ENCODE results near the gene MIA3.
"Not testable (repeated sequence)": the region's sequence is repeated elsewhere in the genome, so short reads cannot be mapped to it uniquely, and the experiment has no call there.

The MIA3 gene

DNA sequence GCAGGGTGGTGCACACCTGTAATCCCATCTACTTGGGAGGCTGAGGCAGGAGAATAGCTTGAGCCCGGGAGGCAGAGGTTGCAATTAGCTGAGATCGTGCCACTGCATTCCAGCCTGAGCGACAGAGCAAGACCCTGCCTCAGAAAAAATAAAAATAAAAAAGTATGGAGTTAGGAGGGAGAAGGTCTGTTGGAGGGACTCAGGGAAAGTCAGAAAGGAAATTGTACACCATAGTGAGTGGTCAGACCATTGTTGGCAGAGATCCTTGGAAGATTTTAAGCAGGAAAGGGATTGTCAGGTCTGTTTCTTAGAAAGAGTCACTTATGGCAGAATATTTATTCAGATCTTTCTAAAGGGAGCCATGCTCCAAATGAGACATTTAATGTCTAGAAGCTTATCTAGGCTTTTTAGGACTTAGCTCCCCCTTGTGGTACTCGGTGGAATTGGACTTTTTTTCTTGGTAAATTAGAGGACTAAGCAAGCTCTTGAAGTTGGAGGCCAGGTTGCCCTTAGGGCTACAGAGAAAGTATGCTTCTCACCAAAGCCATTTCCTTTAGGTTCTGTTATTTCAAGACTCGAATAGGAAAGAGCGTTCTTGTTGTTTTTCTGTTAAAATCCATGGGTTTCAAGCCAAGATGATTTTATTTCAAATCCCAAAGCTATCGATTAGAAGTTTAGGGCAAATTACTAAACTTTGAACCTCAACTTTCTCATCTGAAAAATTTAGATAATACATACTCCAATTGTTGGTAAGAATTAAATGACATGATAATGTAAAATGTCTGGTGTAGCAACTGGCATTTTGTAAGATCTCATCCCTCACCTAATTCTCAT lies 16.5 kb downstream of the MIA3 start:
- peak overlapping the region; percentile 47 for H3K27ac Mint-ChIP-seq
- no peaks in the 10 kb centered on the region for H3K27me3 Mint-ChIP-seq
- peaks cover 16% of the 10 kb centered on the region for H3K36me3 Mint-ChIP-seq
- H3K4me1 Mint-ChIP-seq (ENCODE audit: low read depth): peaks cover 12% of the 10 kb centered on the region
- H3K4me3 Mint-ChIP-seq: no peak overlapping the region
- H3K9me3 Mint-ChIP-seq (ENCODE audit: low read depth): no peaks in the 10 kb centered on the region

DNA sequence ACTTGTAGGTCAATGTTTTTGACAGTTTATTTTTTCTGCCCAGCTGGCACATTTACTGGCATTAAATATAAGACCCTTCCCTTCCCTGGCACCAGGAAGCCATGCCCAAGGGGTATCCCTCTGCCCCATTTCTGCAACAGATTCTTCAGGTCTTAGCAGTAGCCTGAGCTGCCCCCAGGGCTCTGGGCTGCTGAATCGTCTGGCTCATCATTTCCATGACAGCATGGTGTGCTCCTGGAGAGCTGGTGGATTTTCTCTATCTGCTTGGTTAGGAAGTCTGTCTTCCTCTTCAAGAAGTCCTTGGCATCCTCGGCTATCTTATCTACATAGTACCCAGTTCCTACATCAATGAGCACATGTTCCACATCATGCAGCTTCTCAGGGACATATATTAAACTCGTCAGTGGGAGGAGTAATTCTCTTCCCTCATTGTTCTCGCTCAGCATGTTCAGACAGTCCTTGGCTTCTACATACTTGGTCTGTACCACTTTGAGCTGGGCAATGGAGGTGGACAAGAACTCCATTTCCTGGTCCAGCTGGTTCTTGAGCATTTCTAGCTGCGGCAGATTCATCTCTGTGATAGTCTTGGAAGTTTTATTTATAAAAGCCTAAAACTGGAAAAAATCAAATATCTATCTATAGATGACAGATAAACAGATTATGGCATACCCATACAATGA lies 23.5 kb downstream of the MIA3 start:
- Mint-ChIP-seq H3K27ac (peak overlapping the region; percentile 65), H3K9me3 (ENCODE audit: low read depth) (no peaks in the 10 kb centered on the region), H3K36me3 (peaks cover 12% of the 10 kb centered on the region), H3K27me3 (no peaks in the 10 kb centered on the region), H3K4me1 (ENCODE audit: low read depth) (peaks cover 29% of the 10 kb centered on the region), H3K4me3 (no peak overlapping the region)

DNA sequence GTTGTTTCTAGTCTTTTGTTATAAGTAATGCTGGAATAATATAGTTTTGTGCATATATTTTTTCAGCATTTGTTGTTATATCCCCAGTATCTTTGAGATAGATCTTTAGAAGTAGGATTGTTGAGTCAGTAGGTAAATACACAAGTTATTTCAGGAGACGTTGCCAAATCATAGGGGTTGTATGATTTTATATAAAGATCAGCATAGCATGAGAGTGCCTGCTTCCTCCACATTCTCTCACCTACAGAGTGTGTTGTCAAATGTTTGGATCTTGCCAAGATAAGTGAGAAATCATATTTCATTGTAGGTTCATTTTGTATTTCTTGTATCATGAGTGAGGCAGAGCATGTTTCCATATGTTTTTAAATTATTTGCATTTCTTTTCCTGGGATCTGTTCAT lies 24.6 kb downstream of the MIA3 start:
- Mint-ChIP-seq H3K4me1 (ENCODE audit: low read depth) (peaks cover 34% of the 10 kb centered on the region), H3K27me3 (no peaks in the 10 kb centered on the region), H3K4me3 (peak overlapping the region; percentile 69), H3K27ac (peak overlapping the region; percentile 68), H3K36me3 (peaks cover 12% of the 10 kb centered on the region), H3K9me3 (ENCODE audit: low read depth) (no peaks in the 10 kb centered on the region)

DNA sequence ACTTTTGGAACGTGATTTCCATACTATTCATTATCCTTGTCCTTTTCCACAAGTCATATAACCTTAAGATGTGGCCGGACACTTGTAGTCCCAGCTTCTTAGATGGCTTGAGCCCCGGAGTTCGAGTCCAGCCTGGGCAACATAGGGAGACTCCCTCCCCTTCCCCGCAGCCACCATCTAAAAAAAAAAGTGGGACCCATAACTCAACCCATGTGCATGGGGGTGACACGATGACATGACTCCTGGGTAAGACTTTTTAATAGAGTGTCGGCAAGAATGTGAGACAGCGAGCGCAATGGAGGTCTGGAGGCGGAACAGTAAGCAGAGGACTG lies 25.7 kb downstream of the MIA3 start:
- no peaks in the 10 kb centered on the region for H3K27me3 Mint-ChIP-seq
- peak overlapping the region; percentile 99 for H3K4me3 Mint-ChIP-seq
- H3K4me1 Mint-ChIP-seq (ENCODE audit: low read depth): peaks cover 40% of the 10 kb centered on the region
- no peaks in the 10 kb centered on the region for H3K9me3 Mint-ChIP-seq (ENCODE audit: low read depth)
- H3K36me3 Mint-ChIP-seq: peaks cover 12% of the 10 kb centered on the region
- H3K27ac Mint-ChIP-seq: peak overlapping the region; percentile 97

DNA sequence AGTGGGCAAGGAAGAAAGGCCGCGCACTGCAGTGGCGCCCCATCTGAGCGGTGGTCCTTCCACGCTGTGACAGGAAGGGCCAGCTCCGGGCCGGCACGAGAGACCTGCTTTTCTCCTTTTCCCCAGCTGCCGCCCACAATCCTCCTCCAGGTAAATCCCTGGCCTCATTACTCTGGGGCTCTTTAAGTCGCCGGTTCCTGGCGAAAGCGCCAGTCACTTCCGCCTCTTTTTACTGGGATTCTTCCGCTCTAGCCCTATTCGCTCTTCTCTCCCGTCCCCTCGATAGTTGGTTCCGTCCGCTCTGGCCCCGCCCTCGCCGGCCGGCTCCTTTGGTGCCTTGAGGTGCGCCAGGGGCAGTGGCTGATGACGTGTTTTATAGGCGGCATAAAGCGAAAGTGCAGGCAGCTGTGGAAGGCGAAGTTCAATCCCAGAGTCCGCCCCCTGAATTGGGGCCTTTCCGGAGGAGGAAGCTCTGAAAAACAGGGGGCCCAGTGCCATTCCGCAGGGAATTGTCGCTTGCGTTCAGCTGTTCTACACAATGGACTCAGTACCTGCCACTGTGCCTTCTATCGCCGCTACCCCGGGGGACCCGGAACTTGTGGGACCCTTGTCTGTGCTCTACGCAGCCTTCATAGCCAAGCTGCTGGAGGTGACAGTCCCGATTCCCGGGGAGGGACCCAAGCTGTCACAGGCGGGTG lies 26.2 kb downstream of the MIA3 start:
- no peaks in the 10 kb centered on the region for H3K27me3 Mint-ChIP-seq

DNA sequence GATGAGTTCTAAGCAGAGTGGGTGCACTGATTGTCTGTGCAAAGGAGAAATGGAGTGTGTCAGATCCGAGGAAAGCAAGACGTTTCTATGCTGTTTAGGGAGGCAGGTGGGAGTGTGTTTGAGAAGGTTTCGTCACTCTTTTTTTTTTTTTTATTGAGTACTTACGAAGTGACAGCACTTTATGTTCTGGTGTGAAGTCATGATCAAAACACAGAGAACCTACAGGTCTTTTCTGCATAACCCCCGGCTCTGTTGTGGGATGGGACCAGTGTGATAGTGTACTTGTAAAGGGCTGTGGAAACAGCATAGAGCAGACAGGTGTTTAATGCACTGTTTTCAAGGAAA lies 26.7 kb downstream of the MIA3 start:
- Mint-ChIP-seq H3K27ac (peak overlapping the region; percentile 97), H3K27me3 (no peaks in the 10 kb centered on the region), H3K36me3 (peaks cover 8% of the 10 kb centered on the region), H3K9me3 (ENCODE audit: low read depth) (no peaks in the 10 kb centered on the region), H3K4me3 (peak overlapping the region; percentile 99), H3K4me1 (ENCODE audit: low read depth) (peaks cover 42% of the 10 kb centered on the region)

More for the DNA sequence above, 26.2 kb downstream of the MIA3 start:
- Mint-ChIP-seq H3K4me3 (peak overlapping the region; percentile 99), H3K4me1 (ENCODE audit: low read depth) (peaks cover 42% of the 10 kb centered on the region), H3K27ac (peak overlapping the region; percentile 97), H3K36me3 (peaks cover 10% of the 10 kb centered on the region), H3K9me3 (ENCODE audit: low read depth) (no peaks in the 10 kb centered on the region)

DNA sequence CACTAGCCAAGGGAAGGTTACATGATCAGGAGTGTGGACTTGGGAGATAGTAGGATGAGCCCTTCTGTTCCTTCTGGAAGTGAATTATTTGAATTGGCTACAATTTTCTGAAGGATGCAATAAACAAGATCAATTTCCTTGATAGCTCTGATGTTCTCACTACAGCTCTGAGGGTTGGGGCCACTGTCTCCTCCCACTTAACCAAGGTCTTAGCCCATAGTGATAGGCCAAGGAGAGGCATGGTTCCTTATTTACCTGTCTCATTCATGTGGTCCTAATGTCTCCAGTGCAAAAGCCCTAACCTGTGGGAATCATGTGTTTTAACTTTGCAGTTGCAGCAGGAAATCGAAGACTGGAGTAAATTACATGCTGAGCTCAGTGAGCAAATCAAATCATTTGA lies 34.8 kb downstream of the MIA3 start:
- H3K27ac Mint-ChIP-seq: peak overlapping the region; percentile 86
- peaks cover 63% of the 10 kb centered on the region for H3K4me1 Mint-ChIP-seq (ENCODE audit: low read depth)
- peaks cover 16% of the 10 kb centered on the region for H3K36me3 Mint-ChIP-seq
- no peaks in the 10 kb centered on the region for H3K9me3 Mint-ChIP-seq (ENCODE audit: low read depth)
- H3K4me3 Mint-ChIP-seq: peak overlapping the region; percentile 74
- no peaks in the 10 kb centered on the region for H3K27me3 Mint-ChIP-seq

DNA sequence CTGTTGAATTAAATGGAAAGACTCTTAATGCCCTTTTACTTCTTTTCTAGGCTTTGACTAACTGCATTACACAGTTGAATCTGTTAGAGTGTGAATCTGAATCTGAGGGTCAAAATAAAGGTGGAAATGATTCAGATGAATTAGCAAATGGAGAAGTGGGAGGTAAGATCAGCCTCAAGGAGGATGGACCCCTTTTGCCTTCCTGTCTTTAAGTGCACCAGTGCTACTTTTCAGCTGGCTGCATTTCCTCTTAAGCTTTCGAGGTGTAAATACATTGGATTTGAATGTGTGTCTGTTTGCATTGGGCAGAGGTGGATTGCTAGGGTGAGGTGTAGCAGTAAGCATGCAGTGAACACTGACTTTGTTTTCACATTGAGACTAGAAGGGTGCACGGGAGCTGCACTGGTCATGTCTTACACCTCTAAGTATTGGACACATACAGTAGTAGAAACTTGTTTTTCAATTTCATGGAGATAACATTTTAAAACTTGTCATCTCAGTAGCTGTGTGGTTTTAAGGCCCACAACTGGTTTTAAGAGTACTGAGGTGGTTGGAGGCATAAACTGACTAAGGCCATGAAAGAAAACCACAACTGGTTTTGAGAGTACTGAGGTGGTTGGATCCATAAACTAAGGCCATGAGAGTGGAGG lies 35.4 kb downstream of the MIA3 start:
- Mint-ChIP-seq H3K4me3 (peak overlapping the region; percentile 74), H3K9me3 (ENCODE audit: low read depth) (no peaks in the 10 kb centered on the region), H3K4me1 (ENCODE audit: low read depth) (peaks cover 60% of the 10 kb centered on the region), H3K27me3 (no peaks in the 10 kb centered on the region), H3K27ac (peak overlapping the region; percentile 86), H3K36me3 (peaks cover 20% of the 10 kb centered on the region)

DNA sequence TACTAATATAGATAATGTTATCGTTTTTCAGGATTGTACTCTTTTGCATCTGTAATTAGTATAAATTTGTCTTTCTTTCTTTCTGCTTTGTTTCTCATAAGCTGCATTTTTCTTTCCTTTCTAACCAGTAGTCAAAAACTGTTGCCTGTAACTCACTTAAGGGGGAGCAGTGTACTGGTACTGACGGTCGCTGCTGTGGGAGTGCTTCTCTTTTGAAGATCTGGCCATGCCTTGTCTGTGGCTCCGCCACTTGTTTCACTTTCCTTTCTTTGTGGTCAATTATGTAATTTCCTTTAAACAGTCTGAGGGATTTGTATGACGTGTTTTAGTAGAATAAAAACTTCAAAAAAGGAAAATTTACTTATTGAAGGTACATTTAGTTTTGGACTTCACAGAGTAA lies 37.0 kb downstream of the MIA3 start:
- Mint-ChIP-seq H3K9me3 (ENCODE audit: low read depth) (no peaks in the 10 kb centered on the region), H3K4me1 (ENCODE audit: low read depth) (peaks cover 65% of the 10 kb centered on the region)

DNA sequence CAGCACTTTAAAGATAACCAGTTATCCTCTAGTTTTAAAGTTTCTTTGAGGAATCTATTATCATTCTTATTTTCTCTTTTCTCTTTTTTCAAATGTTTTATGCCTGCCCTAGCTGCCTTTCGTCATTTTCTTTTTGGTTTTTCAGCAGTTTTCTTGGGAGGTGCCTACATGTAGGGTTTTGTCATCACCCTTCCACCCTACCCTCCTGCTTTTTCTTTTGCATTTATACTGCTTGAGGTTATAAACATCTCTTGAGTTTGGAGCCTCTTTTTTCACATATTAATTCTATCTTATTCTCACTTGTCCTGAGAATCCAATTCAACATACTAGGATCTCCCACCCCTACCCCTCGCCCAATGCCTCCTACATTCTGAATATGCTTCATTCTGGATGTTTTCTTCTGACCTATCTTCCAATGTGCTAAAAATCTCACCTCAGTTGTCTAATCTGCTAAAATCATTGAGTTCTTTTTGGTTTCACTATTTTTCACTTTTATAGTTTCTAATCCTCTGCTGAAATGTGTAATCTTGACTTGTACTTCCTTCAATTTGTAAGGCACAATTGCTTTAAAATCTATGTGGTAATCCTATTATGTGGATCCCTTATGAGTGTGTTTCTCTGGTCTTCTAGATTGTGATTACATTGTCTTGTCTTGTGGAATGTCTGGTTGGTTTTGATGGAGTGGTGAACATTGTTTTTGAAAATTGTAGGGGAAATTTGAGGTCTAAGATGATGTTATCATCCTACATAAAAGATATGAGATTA lies 38.7 kb downstream of the MIA3 start:
- H3K27me3 Mint-ChIP-seq: no peaks in the 10 kb centered on the region
- H3K4me3 Mint-ChIP-seq: peak overlapping the region; percentile 57
- peak overlapping the region; percentile 89 for H3K27ac Mint-ChIP-seq
- H3K9me3 Mint-ChIP-seq (ENCODE audit: low read depth): no peaks in the 10 kb centered on the region
- H3K4me1 Mint-ChIP-seq (ENCODE audit: low read depth): peaks cover 67% of the 10 kb centered on the region
- peaks cover 24% of the 10 kb centered on the region for H3K36me3 Mint-ChIP-seq

More for the DNA sequence above, 37.0 kb downstream of the MIA3 start:
- peaks cover 21% of the 10 kb centered on the region for H3K36me3 Mint-ChIP-seq
- no peaks in the 10 kb centered on the region for H3K27me3 Mint-ChIP-seq
- peak overlapping the region; percentile 86 for H3K27ac Mint-ChIP-seq
- H3K4me3 Mint-ChIP-seq: peak overlapping the region; percentile 74

DNA sequence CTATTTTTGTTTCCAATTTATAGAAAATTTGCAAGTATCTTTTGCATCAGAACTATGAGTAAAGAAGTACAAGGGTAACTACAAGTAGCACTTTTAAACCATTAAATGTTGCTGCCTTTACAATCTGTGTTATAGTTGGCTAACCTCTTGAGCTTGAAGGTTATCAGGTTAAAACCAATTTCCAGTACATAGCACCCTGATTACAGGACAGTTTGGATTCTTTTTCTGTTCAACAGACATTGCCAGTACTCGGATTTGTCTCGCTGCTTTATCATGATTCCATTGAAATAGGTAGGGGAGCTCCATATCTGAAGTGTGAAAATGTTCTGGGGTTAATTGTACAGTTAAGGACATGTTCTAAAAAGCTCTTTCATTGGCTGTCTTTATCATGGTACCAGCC lies 40.0 kb downstream of the MIA3 start:
- Mint-ChIP-seq H3K27me3 (no peaks in the 10 kb centered on the region), H3K27ac (peak overlapping the region; percentile 89), H3K9me3 (ENCODE audit: low read depth) (no peaks in the 10 kb centered on the region), H3K36me3 (peaks cover 22% of the 10 kb centered on the region), H3K4me1 (ENCODE audit: low read depth) (peaks cover 60% of the 10 kb centered on the region), H3K4me3 (no peak overlapping the region)

DNA sequence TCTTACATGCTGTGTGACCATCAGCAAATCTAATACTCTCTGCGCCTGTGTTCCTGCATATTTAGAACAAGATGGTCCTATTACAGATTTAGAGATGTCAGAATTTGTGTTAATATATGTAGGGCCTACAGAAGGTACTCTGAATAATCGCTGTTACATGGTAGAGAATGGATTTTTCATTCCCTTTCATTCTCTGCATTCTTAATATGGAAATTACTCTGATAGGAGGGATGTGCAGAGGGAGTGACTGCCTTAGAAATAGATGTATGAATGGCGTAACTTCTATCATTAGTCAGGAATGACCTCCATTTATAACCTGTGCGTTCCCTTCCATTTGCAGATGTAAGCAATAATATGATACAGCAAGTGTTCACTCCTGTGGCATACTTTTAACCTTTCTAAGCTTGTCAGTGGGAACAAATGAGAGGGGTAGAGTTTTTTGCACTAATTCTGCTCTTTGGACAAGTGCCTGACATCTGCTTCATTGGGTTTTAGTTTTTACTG lies 45.6 kb downstream of the MIA3 start:
- Mint-ChIP-seq H3K36me3 (peaks cover 4% of the 10 kb centered on the region), H3K4me3 (no peak overlapping the region), H3K9me3 (ENCODE audit: low read depth) (no peaks in the 10 kb centered on the region), H3K27ac (peak overlapping the region; percentile 81), H3K27me3 (no peaks in the 10 kb centered on the region), H3K4me1 (ENCODE audit: low read depth) (peaks cover 18% of the 10 kb centered on the region)

DNA sequence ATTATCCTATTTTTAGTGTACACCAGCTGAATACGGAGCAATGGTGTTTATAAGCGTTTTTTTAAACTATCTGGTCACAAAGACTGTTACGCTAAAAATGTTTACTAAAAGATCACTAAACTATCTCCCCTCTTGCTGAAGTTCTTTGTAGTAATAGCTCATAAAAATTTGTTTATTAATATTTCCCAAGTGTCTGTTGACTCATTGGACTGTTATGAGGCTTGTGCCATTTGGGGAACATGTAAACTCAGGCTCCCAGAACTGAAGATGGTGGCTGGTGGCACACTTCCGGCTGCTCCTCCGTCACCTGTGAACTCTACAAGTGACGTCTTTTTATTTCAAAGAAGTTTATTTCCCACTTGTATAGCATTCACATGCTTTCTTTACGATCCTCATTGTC lies 48.1 kb downstream of the MIA3 start:
- H3K4me1 Mint-ChIP-seq (ENCODE audit: low read depth): peaks cover 27% of the 10 kb centered on the region
- peaks cover 1% of the 10 kb centered on the region for H3K36me3 Mint-ChIP-seq
- peak overlapping the region; percentile 61 for H3K27ac Mint-ChIP-seq
- no peaks in the 10 kb centered on the region for H3K9me3 Mint-ChIP-seq (ENCODE audit: low read depth)
- no peak overlapping the region for H3K4me3 Mint-ChIP-seq
- no peaks in the 10 kb centered on the region for H3K27me3 Mint-ChIP-seq

DNA sequence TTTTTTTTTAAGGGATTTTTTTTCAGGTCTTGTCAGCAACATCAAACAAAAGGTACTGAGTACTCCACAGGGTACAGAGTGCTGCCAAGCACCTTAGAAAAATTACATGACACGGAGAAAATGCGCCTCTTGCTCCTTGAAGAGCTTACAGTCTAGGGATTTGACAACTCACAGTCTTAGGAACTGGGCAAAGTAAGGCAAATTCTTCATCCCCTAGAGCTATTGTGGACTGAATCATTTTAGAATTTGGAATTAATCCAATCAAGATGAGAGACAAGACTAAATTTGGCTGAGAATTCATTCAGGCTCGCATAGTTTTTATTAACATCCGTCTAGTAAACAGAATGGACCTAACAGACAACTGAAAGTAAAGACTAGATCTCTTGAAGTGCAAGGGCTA lies 50.3 kb downstream of the MIA3 start:
- H3K4me1 Mint-ChIP-seq (ENCODE audit: low read depth): peaks cover 26% of the 10 kb centered on the region
- H3K9me3 Mint-ChIP-seq (ENCODE audit: low read depth); H3K4me3 Mint-ChIP-seq; H3K36me3 Mint-ChIP-seq; H3K27me3 Mint-ChIP-seq; H3K27ac Mint-ChIP-seq: not testable (repeated sequence)
